ENCODE data around the gene EPHB3.

EPHB3 gene

GRCh38 chr3:184538666-184539431, 22.7 kb upstream of the EPHB3 start:
- no peak for TF ChIP-seq CTCF (IDR thresholded peaks at IDR 0.05; ENCODE audit: control insufficient read depth, insufficient read depth, low read depth, low read length, missing control alignments)

GRCh38 chr3:184539801-184540435, 21.7 kb upstream of the EPHB3 start:
- no peak overlapping the region for H3K4me3 ChIP-seq (ENCODE audit: control insufficient read depth, low read depth, low read length)
- no peak for TF ChIP-seq CTCF (IDR thresholded peaks at IDR 0.05; ENCODE audit: control insufficient read depth, insufficient read depth, low read depth, low read length, missing control alignments)
- no peak for DNase-seq (ENCODE audit: low read depth)

More at GRCh38 chr3:184538666-184539431, 22.7 kb upstream of the EPHB3 start:
- DNase-seq (ENCODE audit: low read depth) = no peak
- no peak overlapping the region for H3K4me3 ChIP-seq (ENCODE audit: control insufficient read depth, low read depth, low read length)

GRCh38 chr3:184540777-184541681, 20.6 kb upstream of the EPHB3 start:
- no peak for DNase-seq (ENCODE audit: low read depth)
- H3K4me3 ChIP-seq (ENCODE audit: control insufficient read depth, low read depth, low read length) = no peak overlapping the region
- peak; percentile 74 for TF ChIP-seq CTCF (IDR thresholded peaks at IDR 0.05; ENCODE audit: control insufficient read depth, insufficient read depth, low read depth, low read length, missing control alignments)

- no peak for DNase-seq (ENCODE audit: low read depth)
- no peak overlapping the region for H3K4me3 ChIP-seq (ENCODE audit: control insufficient read depth, low read depth, low read length)
- TF ChIP-seq CTCF (IDR thresholded peaks at IDR 0.05; ENCODE audit: control insufficient read depth, insufficient read depth, low read depth, low read length, missing control alignments) = no peak
Observed at GRCh38 chr3:184541886-184542562, 19.6 kb upstream of the EPHB3 start.

- TF ChIP-seq CTCF (IDR thresholded peaks at IDR 0.05; ENCODE audit: control insufficient read depth, insufficient read depth, low read depth, low read length, missing control alignments) = no peak
- no peak overlapping the region for H3K4me3 ChIP-seq (ENCODE audit: control insufficient read depth, low read depth, low read length)
- DNase-seq (ENCODE audit: low read depth) = no peak
Observed at GRCh38 chr3:184542577-184542976, 19.0 kb upstream of the EPHB3 start.

- DNase-seq (ENCODE audit: low read depth) = no peak
- H3K4me3 ChIP-seq (ENCODE audit: control insufficient read depth, low read depth, low read length) = no peak overlapping the region
- TF ChIP-seq CTCF (IDR thresholded peaks at IDR 0.05; ENCODE audit: control insufficient read depth, insufficient read depth, low read depth, low read length, missing control alignments) = no peak
Observed at GRCh38 chr3:184543256-184543655, 18.3 kb upstream of the EPHB3 start.

All from AG09309 (cell line).